Measurements from ENCODE around the gene ATPAF1.

DNA sequence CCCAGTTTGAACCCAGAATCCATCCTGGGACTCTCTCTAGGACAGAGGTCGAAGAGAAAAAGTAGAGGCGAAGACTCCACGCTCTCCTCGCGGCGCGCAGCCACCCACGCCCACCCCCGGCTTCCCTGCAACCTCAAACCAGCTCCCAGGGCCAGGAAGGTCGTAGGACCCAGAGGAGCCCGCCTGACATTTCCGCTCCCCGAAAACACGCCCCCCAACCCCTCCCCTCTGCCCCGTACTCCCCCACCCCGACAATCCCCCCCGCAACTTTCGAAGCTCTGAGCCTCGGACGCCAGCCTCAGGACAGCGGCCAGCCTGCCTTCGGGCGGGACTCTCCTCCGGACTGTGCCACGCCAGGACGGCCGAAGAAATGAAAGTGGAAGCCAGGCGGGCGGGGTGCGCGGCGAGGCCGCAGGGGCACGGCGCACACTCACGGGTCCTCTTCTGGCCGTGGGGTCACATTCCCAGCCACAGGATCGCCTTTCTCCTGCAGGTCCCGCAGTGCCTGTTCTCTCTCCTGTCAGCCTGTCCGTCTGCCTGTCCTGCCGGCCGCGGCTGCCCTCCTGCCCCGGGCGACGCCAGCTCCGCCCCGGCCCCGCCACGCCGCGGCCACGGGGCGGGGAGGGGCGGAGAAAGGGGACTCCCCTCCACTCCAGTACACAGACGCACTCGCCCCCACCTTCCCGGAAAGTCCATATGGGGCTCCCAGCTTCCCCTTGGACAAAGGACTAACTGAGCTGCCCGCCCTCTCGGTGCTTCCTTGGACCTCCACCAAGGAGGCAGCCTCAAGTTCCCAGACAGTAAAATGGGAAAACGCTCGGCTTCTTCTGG lies 51.7 kb downstream of the ATPAF1 start, which contains the start of gene MOB3C:
- TF ChIP-seq, protein P1, sequence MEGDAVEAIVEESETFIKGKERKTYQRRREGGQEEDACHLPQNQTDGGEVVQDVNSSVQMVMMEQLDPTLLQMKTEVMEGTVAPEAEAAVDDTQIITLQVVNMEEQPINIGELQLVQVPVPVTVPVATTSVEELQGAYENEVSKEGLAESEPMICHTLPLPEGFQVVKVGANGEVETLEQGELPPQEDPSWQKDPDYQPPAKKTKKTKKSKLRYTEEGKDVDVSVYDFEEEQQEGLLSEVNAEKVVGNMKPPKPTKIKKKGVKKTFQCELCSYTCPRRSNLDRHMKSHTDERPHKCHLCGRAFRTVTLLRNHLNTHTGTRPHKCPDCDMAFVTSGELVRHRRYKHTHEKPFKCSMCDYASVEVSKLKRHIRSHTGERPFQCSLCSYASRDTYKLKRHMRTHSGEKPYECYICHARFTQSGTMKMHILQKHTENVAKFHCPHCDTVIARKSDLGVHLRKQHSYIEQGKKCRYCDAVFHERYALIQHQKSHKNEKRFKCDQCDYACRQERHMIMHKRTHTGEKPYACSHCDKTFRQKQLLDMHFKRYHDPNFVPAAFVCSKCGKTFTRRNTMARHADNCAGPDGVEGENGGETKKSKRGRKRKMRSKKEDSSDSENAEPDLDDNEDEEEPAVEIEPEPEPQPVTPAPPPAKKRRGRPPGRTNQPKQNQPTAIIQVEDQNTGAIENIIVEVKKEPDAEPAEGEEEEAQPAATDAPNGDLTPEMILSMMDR (IDR thresholded peaks at IDR 0.05; ENCODE audit: low read depth, low read length) = no peak
- TF ChIP-seq EZH2phosphoT487 (IDR thresholded peaks at IDR 0.05; ENCODE audit: low read depth) = no peak
